AG09309 (cell line): ENCODE data around the gene CCT5.
A peak's percentile ranks its signal among the peaks of the same experiment; 100 is the strongest.

ENCODE experiments used
- DNase-seq: peaks from one replicate; pipeline ENCODE4 v3.0.0-alpha.2; 2010; ENCODE audit warnings: low read depth
- H3K4me3 ChIP-seq: 2 replicates; pipeline ENCODE4 v1.5.1; 2011; ENCODE audit warnings: mild to moderate bottlenecking, low read depth, low read length, moderate library complexity; ENCODE audit not compliant: control insufficient read depth
- CTCF ChIP-seq: IDR thresholded peaks from 2 replicates; pipeline ENCODE4 v1.5.1; 2011; ENCODE audit warnings: mild to moderate bottlenecking, low read depth, low read length, inconsistent platforms; ENCODE audit not compliant: insufficient read depth, control insufficient read depth; ENCODE audit errors: missing control alignments

The CCT5 gene

GRCh38 chr5:10228288-10228687 lies 21.8 kb upstream of the CCT5 start:
- no peak for TF ChIP-seq CTCF
- H3K4me3 ChIP-seq = no peak overlapping the region
- no peak for DNase-seq

- peak overlapping the region; percentile 19 for H3K4me3 ChIP-seq
- TF ChIP-seq CTCF = peak; percentile 32
- peak; percentile 84 for DNase-seq
These were observed 20.6 kb upstream of the CCT5 start for GRCh38 chr5:10229306-10230048.

- no peak overlapping the region for H3K4me3 ChIP-seq
- TF ChIP-seq CTCF = no peak
- no peak for DNase-seq
These were observed 17.7 kb upstream of the CCT5 start for GRCh38 chr5:10232386-10232785.

GRCh38 chr5:10233011-10233410 lies 17.1 kb upstream of the CCT5 start:
- H3K4me3 ChIP-seq = no peak overlapping the region
- no peak for TF ChIP-seq CTCF
- no peak for DNase-seq

GRCh38 chr5:10233505-10233904 lies 16.6 kb upstream of the CCT5 start:
- DNase-seq = peak; percentile 94
- H3K4me3 ChIP-seq = no peak overlapping the region
- TF ChIP-seq CTCF = peak; percentile 37

GRCh38 chr5:10235350-10235749 lies 14.7 kb upstream of the CCT5 start:
- no peak for DNase-seq
- no peak for TF ChIP-seq CTCF

More at GRCh38 chr5:10235350-10235749, 14.7 kb upstream of the CCT5 start:
- no peak overlapping the region for H3K4me3 ChIP-seq
